HEK293 (cell line): ENCODE results near the gene PIF1.

ENCODE experiments used
- CTCF ChIA-PET: fragments of 350-600 bp; formaldehyde crosslinking; extraction: SDS; loops from one replicate; lab custom pipeline; 2021; ENCODE audit warnings: antibody characterized with exemption; lab: Yijun Ruan, JAX
- POLR2A ChIA-PET: fragments of 300-600 bp; formaldehyde crosslinking; extraction: SDS; loops from one replicate; lab custom pipeline; 2020; ENCODE audit warnings: antibody characterized with exemption, inconsistent platforms; lab: Yijun Ruan, JAX
- H3K27ac ChIP-seq: fragments of 200-500 bp; sonication (Bioruptor generic); 2 replicates; pipeline ENCODE4 v1.5.1; 2014; ENCODE audit warnings: low read depth, low read length, control low read depth, inconsistent platforms; ENCODE audit errors: extremely low read depth
- H3K36me3 ChIP-seq, 2 experiments: fragments of 200-500 bp in 1 of 2; sonication (Bioruptor generic) in 1 of 2; 1 replicate in 1 of 2; 2 replicates in 1 of 2; pipeline ENCODE4 v1.5.1; 2014 to 2017; ENCODE audit warnings: inconsistent platforms in 2 of 2, low read length in 2 of 2; ENCODE audit not compliant: control insufficient read depth in 2 of 2, insufficient read depth in 1 of 2
- H3K4me1 ChIP-seq: fragments of 200-500 bp; sonication (Bioruptor generic); 2 replicates; pipeline ENCODE4 v1.5.1; 2014; ENCODE audit warnings: mild to moderate bottlenecking, low read length, inconsistent platforms; ENCODE audit not compliant: control insufficient read depth, insufficient read depth
- H3K4me3 ChIP-seq: 2 replicates; pipeline ENCODE4 v1.5.1; 2011; ENCODE audit warnings: low read depth, mild to moderate bottlenecking, control low read depth, low read length, moderate library complexity
- H3K9me3 ChIP-seq: fragments of 200-500 bp; sonication (Bioruptor generic); 2 replicates; pipeline ENCODE4 v1.5.1; 2014; ENCODE audit warnings: low read depth, low read length, inconsistent platforms; ENCODE audit not compliant: control insufficient read depth, insufficient read depth
- BCL6B ChIP-seq: fragments of 450-650 bp; formaldehyde crosslinking; IDR thresholded peaks from 2 replicates; pipeline ENCODE4 v1.5.1; 2017; ENCODE audit warnings: missing biosample characterization, missing genetic modification characterization
- GLIS1 ChIP-seq: fragments of 450-650 bp; formaldehyde crosslinking; IDR thresholded peaks from 2 replicates; pipeline ENCODE4 v1.5.1; 2016; ENCODE audit warnings: missing biosample characterization, missing genetic modification characterization
- HIC1 ChIP-seq: fragments of 450-650 bp; formaldehyde crosslinking; IDR thresholded peaks from 2 replicates; pipeline ENCODE4 v1.5.1; 2016; ENCODE audit warnings: missing biosample characterization, missing genetic modification characterization
- HOXD13 ChIP-seq: sonication (generic); formaldehyde crosslinking; IDR thresholded peaks from 2 replicates; pipeline ENCODE4 v1.8.0; 2022; ENCODE audit warnings: missing genetic modification reagents, borderline replicate concordance
- KLF1 ChIP-seq: fragments of 450-650 bp; formaldehyde crosslinking; IDR thresholded peaks from 2 replicates; pipeline ENCODE4 v1.5.1; 2016; ENCODE audit warnings: missing biosample characterization, missing genetic modification characterization
- SP7 ChIP-seq: fragments of 450-650 bp; formaldehyde crosslinking; IDR thresholded peaks from 2 replicates; pipeline ENCODE4 v1.5.1; 2016; ENCODE audit warnings: missing biosample characterization, missing genetic modification characterization
- ZBTB21 ChIP-seq: fragments of 450-650 bp; formaldehyde crosslinking; IDR thresholded peaks from 2 replicates; pipeline ENCODE4 v1.5.1; 2017; ENCODE audit warnings: missing biosample characterization, missing genetic modification characterization
- ZFP3 ChIP-seq: fragments of 450-650 bp; formaldehyde crosslinking; IDR thresholded peaks from 2 replicates; pipeline ENCODE4 v1.5.1; 2016; ENCODE audit warnings: low read depth, missing biosample characterization, missing genetic modification characterization
- ZNF112 ChIP-seq: fragments of 450-650 bp; formaldehyde crosslinking; IDR thresholded peaks from 2 replicates; pipeline ENCODE4 v1.5.0; 2017; ENCODE audit warnings: missing biosample characterization, missing genetic modification characterization
- ZNF121 ChIP-seq: fragments of 450-650 bp; formaldehyde crosslinking; IDR thresholded peaks from 2 replicates; pipeline ENCODE4 v1.5.1; 2016; ENCODE audit warnings: missing biosample characterization, missing genetic modification characterization
- ZNF16 ChIP-seq: fragments of 450-650 bp; formaldehyde crosslinking; IDR thresholded peaks from 2 replicates; pipeline ENCODE4 v1.5.1; 2016; ENCODE audit warnings: low read depth, missing biosample characterization, missing genetic modification characterization
- ZNF2 ChIP-seq: fragments of 450-650 bp; formaldehyde crosslinking; IDR thresholded peaks from 2 replicates; pipeline ENCODE4 v1.5.1; 2016; ENCODE audit warnings: missing biosample characterization, missing genetic modification characterization
- ZNF211 ChIP-seq: fragments of 450-650 bp; formaldehyde crosslinking; IDR thresholded peaks from 2 replicates; pipeline ENCODE4 v1.5.1; 2016; ENCODE audit warnings: low read depth, missing biosample characterization, missing genetic modification characterization
- ZNF266 ChIP-seq: fragments of 450-650 bp; formaldehyde crosslinking; IDR thresholded peaks from 2 replicates; pipeline ENCODE4 v1.5.1; 2016; ENCODE audit warnings: missing biosample characterization, missing genetic modification characterization, low read depth
- ZNF292 ChIP-seq: fragments of 450-650 bp; formaldehyde crosslinking; IDR thresholded peaks from 2 replicates; pipeline ENCODE4 v1.5.1; 2016; ENCODE audit warnings: low read depth, missing biosample characterization, missing genetic modification characterization, borderline replicate concordance
- ZNF335 ChIP-seq: fragments of 450-650 bp; formaldehyde crosslinking; conservative IDR thresholded peaks from 2 replicates; pipeline ENCODE4 v1.5.1; 2016; ENCODE audit warnings: missing biosample characterization, missing genetic modification characterization
- ZNF514 ChIP-seq: fragments of 450-650 bp; formaldehyde crosslinking; IDR thresholded peaks from 2 replicates; pipeline ENCODE4 v1.5.1; 2016; ENCODE audit warnings: missing biosample characterization, missing genetic modification characterization
- ZNF521 ChIP-seq: fragments of 450-650 bp; formaldehyde crosslinking; IDR thresholded peaks from 2 replicates; pipeline ENCODE4 v1.5.1; 2017; ENCODE audit warnings: missing biosample characterization, mild to moderate bottlenecking, missing genetic modification characterization
- ZNF529 ChIP-seq: fragments of 450-650 bp; formaldehyde crosslinking; IDR thresholded peaks from 2 replicates; pipeline ENCODE4 v1.5.1; 2017; ENCODE audit warnings: missing genetic modification characterization, missing biosample characterization; ENCODE audit not compliant: insufficient replicate concordance
- ZNF544 ChIP-seq: fragments of 450-650 bp; formaldehyde crosslinking; IDR thresholded peaks from 2 replicates; pipeline ENCODE4 v1.5.0; 2017; ENCODE audit warnings: missing biosample characterization, missing genetic modification characterization
- ZNF580 ChIP-seq: fragments of 450-650 bp; formaldehyde crosslinking; IDR thresholded peaks from 2 replicates; pipeline ENCODE4 v1.5.1; 2016; ENCODE audit warnings: missing biosample characterization, missing genetic modification characterization
- ZNF664 ChIP-seq: fragments of 450-650 bp; formaldehyde crosslinking; IDR thresholded peaks from 2 replicates; pipeline ENCODE4 v1.5.1; 2016; ENCODE audit warnings: missing biosample characterization, missing genetic modification characterization
- ZNF76 ChIP-seq: fragments of 450-650 bp; formaldehyde crosslinking; IDR thresholded peaks from 2 replicates; pipeline ENCODE4; 2016; ENCODE audit warnings: low read depth, missing biosample characterization, missing genetic modification characterization, borderline replicate concordance

The PIF1 gene

GRCh38 chr15:64857421-64857820 lies 32.0 kb upstream of the PIF1 start:
- ChIA-PET POLR2A (no interaction called here), CTCF (interaction anchor here (1.1 kb wide), 1 partner anchor 244 kb away, joined by 3 read pairs; no protein-coding TSS in a partner anchor)
- H3K4me1 ChIP-seq, result no peaks in the 10 kb centered on the region; the same call in 1 of the 2 replicates
- TF ChIP-seq ZNF292 (tag by site-specific recombination) (no peak), ZNF121 (peak; percentile 59; the same call in 1 of the 2 replicates)
- no peak overlapping the region for H3K27ac ChIP-seq
- no peaks in the 10 kb centered on the region for H3K9me3 ChIP-seq
- no peak overlapping the region for H3K4me3 ChIP-seq
- peaks cover 0 to 45% of the 10 kb centered on the region in 2 experiments; a peak in 1 of 3 replicates for H3K36me3 ChIP-seq

- no peak overlapping the region for H3K4me3 ChIP-seq
- TF ChIP-seq HIC1 (tag by site-specific recombination) (no peak), ZNF521 (no peak), ZNF544 (tag by site-specific recombination) (no peak)
- peaks cover 0 to 42% of the 10 kb centered on the region in 2 experiments; a peak in 1 of 3 replicates for H3K36me3 ChIP-seq
- no peaks in the 10 kb centered on the region for H3K9me3 ChIP-seq
- no peak overlapping the region for H3K27ac ChIP-seq
- POLR2A ChIA-PET, result interaction anchor here (0.5 to 0.7 kb wide), 2 partner anchors 19 to 35 kb away, joined by 3 read pairs; no protein-coding TSS in a partner anchor
- no peaks in the 10 kb centered on the region; the same call in 1 of the 2 replicates for H3K4me1 ChIP-seq
- CTCF ChIA-PET, result interaction anchor here (1.1 kb wide), 1 partner anchor 245 kb away, joined by 3 read pairs; no protein-coding TSS in a partner anchor
These were observed 31.1 kb upstream of the PIF1 start for GRCh38 chr15:64856429-64857145.

GRCh38 chr15:64855205-64855975 lies 29.9 kb upstream of the PIF1 start:
- TF ChIP-seq ZNF112 (tag by site-specific recombination) (no peak), GLIS1 (peak; percentile 68)
- Histone ChIP-seq H3K27ac (no peak overlapping the region), H3K4me1 (no peaks in the 10 kb centered on the region; the same call in 1 of the 2 replicates), H3K4me3 (no peak overlapping the region), H3K36me3 (peaks cover 0 to 45% of the 10 kb centered on the region in 2 experiments; a peak in 1 of 3 replicates), H3K9me3 (no peaks in the 10 kb centered on the region)
- ChIA-PET CTCF (no interaction called here), POLR2A (no interaction called here)

- CTCF ChIA-PET, result no interaction called here
- no peak overlapping the region for H3K4me3 ChIP-seq
- H3K4me1 ChIP-seq, result no peaks in the 10 kb centered on the region; the same call in 1 of the 2 replicates
- no peaks in the 10 kb centered on the region for H3K9me3 ChIP-seq
- POLR2A ChIA-PET, result interaction anchor here (0.5 kb wide), 1 partner anchor 640 kb away, joined by 3 read pairs; no protein-coding TSS in a partner anchor
- peaks cover 0 to 38% of the 10 kb centered on the region in 2 experiments; a peak in 1 of 3 replicates for H3K36me3 ChIP-seq
- H3K27ac ChIP-seq, result no peak overlapping the region
- no peak for TF ChIP-seq ZNF2
- no peak for TF ChIP-seq ZNF580
- no peak for TF ChIP-seq ZNF664
- no peak for TF ChIP-seq ZNF76 (tag by site-specific recombination)
- no peak for TF ChIP-seq KLF1 (tag by site-specific recombination)
- TF ChIP-seq ZNF211 (tag by site-specific recombination), result no peak
- TF ChIP-seq ZNF529, result no peak
- no peak for TF ChIP-seq ZNF514 (tag by site-specific recombination)
- TF ChIP-seq BCL6B (tag by site-specific recombination), result no peak
- TF ChIP-seq ZNF335 (tag by site-specific recombination), result no peak
- no peak for TF ChIP-seq HOXD13 (CRISPR knock-in tag)
- TF ChIP-seq ZNF266 (tag by site-specific recombination), result no peak
- TF ChIP-seq ZNF16 (tag by site-specific recombination), result no peak
- TF ChIP-seq SP7 (tag by site-specific recombination), result no peak
- no peak for TF ChIP-seq ZBTB21 (tag by site-specific recombination)
- TF ChIP-seq ZFP3 (tag by site-specific recombination), result no peak
These were observed 29.1 kb upstream of the PIF1 start for GRCh38 chr15:64854526-64854925.
